Spleen (tissue), 11 donors: Measurements from ENCODE around the gene TBC1D13. TPM values are rescaled to one million over a fixed set of nuclear protein-coding genes. Genes with fewer than 3 reads are reported as not detected.

Source experiments
- DNase-seq: peaks from one replicate; pipeline ENCODE4 v3.0.0-alpha.2; 2020
- H3K27ac ChIP-seq, 8 donors: fragments of 200-600 bp; sonication (generic) in 7 of 8; 1 replicate in 4 of 8; 2 replicates in 4 of 8; pipeline versions ENCODE4 v1.5.0 to v1.8.0; 2016 to 2021; ENCODE audit warnings: inconsistent platforms in 4 of 8, mild to moderate bottlenecking in 4 of 8, moderate library complexity in 1 of 8
- H3K27me3 ChIP-seq, 7 donors: fragments of 200-600 bp; sonication (generic) in 6 of 7; replicated peaks in 1 of 7; 1 replicate in 4 of 7; 2 replicates in 3 of 7; pipeline versions ENCODE4 v1.5.0 to v1.8.0; 2016 to 2021; ENCODE audit warnings: inconsistent platforms in 3 of 7, mild to moderate bottlenecking in 1 of 7
- H3K36me3 ChIP-seq, 6 donors: fragments of 200-600 bp; sonication (generic) in 5 of 6; 1 replicate in 4 of 6; 2 replicates in 2 of 6; pipeline versions ENCODE4 v1.5.0 to v1.8.0; 2016 to 2021; ENCODE audit warnings: inconsistent platforms in 2 of 6
- H3K4me1 ChIP-seq, 6 donors: fragments of 200-600 bp; sonication (generic) in 5 of 6; 1 replicate in 3 of 6; 2 replicates in 3 of 6; pipeline versions ENCODE4 v1.5.0 to v1.8.0; 2016 to 2021; ENCODE audit warnings: inconsistent platforms in 3 of 6
- H3K4me3 ChIP-seq, 8 donors: fragments of 200-600 bp; sonication (generic) in 7 of 8; 1 replicate in 4 of 8; 2 replicates in 4 of 8; pipeline versions ENCODE4 v1.5.0 to v1.8.0; 2016 to 2021; ENCODE audit warnings: inconsistent platforms in 4 of 8, mild to moderate bottlenecking in 4 of 8, moderate library complexity in 2 of 8
- H3K9me3 ChIP-seq, 8 donors: fragments of 200-600 bp; sonication (generic) in 7 of 8; 1 replicate in 4 of 8; 2 replicates in 4 of 8; pipeline versions ENCODE4 v1.5.0 to v1.8.0; 2016 to 2021; ENCODE audit warnings: inconsistent platforms in 4 of 8
- CTCF ChIP-seq, 11 experiments: fragments of 200-600 bp in 7 of 11; fragments of 450-650 bp in 4 of 11; sonication (generic) in 4 of 11; IDR thresholded peaks in 8 of 11; conservative IDR thresholded peaks in 3 of 11; 1 replicate in 7 of 11; 2 replicates in 4 of 11; pipeline versions ENCODE4 v1.4.0 to v1.8.0; 2016 to 2021; ENCODE audit warnings: antibody characterized with exemption in 11 of 11, inconsistent platforms in 4 of 11, mild to moderate bottlenecking in 1 of 11
- POLR2A ChIP-seq, 3 donors: fragments of 450-650 bp; IDR thresholded peaks; one replicate each; pipeline ENCODE4 v1.5.1; 2017; ENCODE audit warnings: antibody characterized with exemption in 3 of 3, mild to moderate bottlenecking in 1 of 3
- POLR2AphosphoS5 ChIP-seq, 3 donors: sonication (generic); formaldehyde crosslinking; IDR thresholded peaks; one replicate each; pipeline ENCODE4 v1.5.1; 2017; ENCODE audit warnings: antibody characterized with exemption in 3 of 3
- WGBS, 5 donors: extraction: QIAGEN DNeasy Blood & Tissue Kit in 3 of 5; methylation state at CpG; one replicate each; pipeline versions ENCODE4 v1.1.5 to v1.1.7; 2013 to 2018; 5-methylcytosine and 5-hydroxymethylcytosine counted together
- intact Hi-C: fragments of 100-400 bp; cut with DNase I; formaldehyde crosslinking; loops from one replicate; pipeline ENCODE4 v1.15.0; 2023; ENCODE audit warnings: low total_unique reads
- polyA plus RNA-seq, 3 donors: library from polyadenylated mRNA; stranded (reverse); fragments of 200-250 nt; gene quantifications; one replicate each; pipeline ENCODE4 v1.2.1, GENCODE V29; 2013
- total RNA-seq, 7 donors: library from RNA; depleted of rRNA in 3 of 7; stranded (reverse); fragments of >200 nt in 3 of 7; fragmentation: NEBNext Ultra II Directional in 4 of 7; extraction: Animal tissue kit (Norgen Biotek cat#: 25700) in 4 of 7; gene quantifications; one replicate each; pipeline versions ENCODE4 v1.1.0 to v1.2.1, GENCODE V29; 2016 to 2021
- donor health status: healthy with polysubstance abuse.
- donor health status: DM: no; HTN: no; CAD: no; lungs with moderate emphysema.
- donor health status: DM: no; HTN: no; CAD: no.
- donor health status: Bipolar disorder and iron deficiency.
- donor health status: healthy.
- donor health status: DM: no; HTN: no; CAD: no.
- donor health status: DM: yes; HTN: yes; CAD: no.

The TBC1D13 gene
- total and polyA plus RNA-seq, 10 donors: 10.8 to 34.2 (median 23.9) TPM

- Histone ChIP-seq H3K4me3 (no peak overlapping the region), H3K27ac (no peak overlapping the region), H3K4me1 (no peaks in the 10 kb centered on the region), H3K36me3 (peaks cover 0 to 62% (median 49%) of the 10 kb centered on the region in 6 donors), H3K27me3 (no peaks in the 10 kb centered on the region), H3K9me3 (no peaks in the 10 kb centered on the region)
- intact Hi-C loops: no loop called here
- WGBS, 5 donors: 90 to 97% (median 95%) methylated on average over 6 to 12 of the region's 12 CpGs
- no peak for DNase-seq
- no peak for TF ChIP-seq CTCF (IDR thresholded peaks at IDR 0.05 in 8 of 11, conservative IDR thresholded peaks at IDR 0.05 in 3 of 11)
- TF ChIP-seq POLR2AphosphoS5 (IDR thresholded peaks at IDR 0.05): peak in 1 of 3 donors; percentile 32
These were observed 22.1 kb downstream of the TBC1D13 start for GRCh38 chr9:128809036-128809599.

- H3K9me3 ChIP-seq: no peaks in the 10 kb centered on the region
- no peak overlapping the region for H3K4me3 ChIP-seq
- no peak for TF ChIP-seq POLR2AphosphoS5 (IDR thresholded peaks at IDR 0.05)
- TF ChIP-seq CTCF (IDR thresholded peaks at IDR 0.05 in 8 of 11, conservative IDR thresholded peaks at IDR 0.05 in 3 of 11): no peak
- TF ChIP-seq POLR2A (IDR thresholded peaks at IDR 0.05): no peak
- H3K27me3 ChIP-seq: no peaks in the 10 kb centered on the region
- intact Hi-C loops: no loop called here
- peaks cover 0 to 55% (median 42%) of the 10 kb centered on the region in 6 donors for H3K36me3 ChIP-seq
- no peaks in the 10 kb centered on the region for H3K4me1 ChIP-seq
- no peak overlapping the region for H3K27ac ChIP-seq
- 51 to 77% (median 64%) methylated on average over 2 of the region's 2 CpGs for WGBS, 5 donors
- no peak for DNase-seq
These were observed 22.8 kb downstream of the TBC1D13 start for GRCh38 chr9:128809831-128810230.

GRCh38 chr9:128810873-128811272, 23.8 kb downstream of the TBC1D13 start:
- 72 to 91% (median 84%) methylated on average over 5 of the region's 5 CpGs for WGBS, 5 donors

More at GRCh38 chr9:128810873-128811272, 23.8 kb downstream of the TBC1D13 start:
- intact Hi-C loops: no loop called here
- H3K4me1 ChIP-seq: no peaks in the 10 kb centered on the region
- no peaks in the 10 kb centered on the region for H3K9me3 ChIP-seq
- no peak for DNase-seq
- no peak overlapping the region for H3K27ac ChIP-seq
- peaks cover 0 to 45% (median 33%) of the 10 kb centered on the region in 6 donors for H3K36me3 ChIP-seq
- H3K4me3 ChIP-seq: no peak overlapping the region
- H3K27me3 ChIP-seq: no peaks in the 10 kb centered on the region
- TF ChIP-seq POLR2AphosphoS5 (IDR thresholded peaks at IDR 0.05) (no peak), CTCF (IDR thresholded peaks at IDR 0.05 in 8 of 11, conservative IDR thresholded peaks at IDR 0.05 in 3 of 11) (no peak), POLR2A (IDR thresholded peaks at IDR 0.05) (no peak)
